GM13976 (cell line): ENCODE data around the gene EBF3.
A peak's percentile ranks its signal among the peaks of the same experiment; 100 is the strongest.

Experiments
- DNase-seq: peaks from one replicate; pipeline ENCODE4 v3.0.0; 2012; ENCODE audit warnings: low spot score
- in situ Hi-C: fragments of 300-500 bp; cut with MboI; formaldehyde crosslinking; loops from one replicate; pipeline ENCODE4 v1.12.0; 2022; ENCODE audit warnings: low sequenced_read_pairs, mixed read lengths, inconsistent platforms; ENCODE audit not compliant: unreplicated experiment
- TF ChIP-seq, protein P1 (sequence below): IDR thresholded peaks from 2 replicates; pipeline ENCODE4 v1.5.1; 2012; ENCODE audit warnings: borderline replicate concordance, mild to moderate bottlenecking; ENCODE audit not compliant: insufficient read depth; ENCODE audit errors: extremely low read depth, missing control alignments, control extremely low read depth

Gene EBF3

DNA sequence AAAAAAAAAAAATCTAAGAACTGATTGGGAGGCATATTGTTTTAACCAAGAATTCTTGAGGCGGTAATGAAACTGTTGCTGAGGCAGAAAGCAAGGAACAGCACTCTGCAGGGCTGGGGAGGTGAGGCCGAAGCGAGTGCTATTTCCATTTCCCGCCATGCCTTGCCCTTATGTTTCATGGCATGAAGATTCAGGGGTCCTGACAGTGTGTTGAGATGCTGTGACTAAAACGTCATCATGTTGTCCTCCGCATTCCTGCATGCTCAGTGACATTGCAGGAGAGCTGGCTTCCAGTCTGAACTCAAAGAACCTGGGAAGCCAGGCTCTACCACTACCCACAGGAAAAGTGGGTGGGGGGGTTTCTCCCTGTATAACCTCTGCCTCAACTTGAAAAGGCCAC, 85.2 kb downstream of the EBF3 start:
- DNase-seq = no peak
- TF ChIP-seq, protein P1, sequence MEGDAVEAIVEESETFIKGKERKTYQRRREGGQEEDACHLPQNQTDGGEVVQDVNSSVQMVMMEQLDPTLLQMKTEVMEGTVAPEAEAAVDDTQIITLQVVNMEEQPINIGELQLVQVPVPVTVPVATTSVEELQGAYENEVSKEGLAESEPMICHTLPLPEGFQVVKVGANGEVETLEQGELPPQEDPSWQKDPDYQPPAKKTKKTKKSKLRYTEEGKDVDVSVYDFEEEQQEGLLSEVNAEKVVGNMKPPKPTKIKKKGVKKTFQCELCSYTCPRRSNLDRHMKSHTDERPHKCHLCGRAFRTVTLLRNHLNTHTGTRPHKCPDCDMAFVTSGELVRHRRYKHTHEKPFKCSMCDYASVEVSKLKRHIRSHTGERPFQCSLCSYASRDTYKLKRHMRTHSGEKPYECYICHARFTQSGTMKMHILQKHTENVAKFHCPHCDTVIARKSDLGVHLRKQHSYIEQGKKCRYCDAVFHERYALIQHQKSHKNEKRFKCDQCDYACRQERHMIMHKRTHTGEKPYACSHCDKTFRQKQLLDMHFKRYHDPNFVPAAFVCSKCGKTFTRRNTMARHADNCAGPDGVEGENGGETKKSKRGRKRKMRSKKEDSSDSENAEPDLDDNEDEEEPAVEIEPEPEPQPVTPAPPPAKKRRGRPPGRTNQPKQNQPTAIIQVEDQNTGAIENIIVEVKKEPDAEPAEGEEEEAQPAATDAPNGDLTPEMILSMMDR = no peak
- in situ Hi-C loops = no loop called here

DNA sequence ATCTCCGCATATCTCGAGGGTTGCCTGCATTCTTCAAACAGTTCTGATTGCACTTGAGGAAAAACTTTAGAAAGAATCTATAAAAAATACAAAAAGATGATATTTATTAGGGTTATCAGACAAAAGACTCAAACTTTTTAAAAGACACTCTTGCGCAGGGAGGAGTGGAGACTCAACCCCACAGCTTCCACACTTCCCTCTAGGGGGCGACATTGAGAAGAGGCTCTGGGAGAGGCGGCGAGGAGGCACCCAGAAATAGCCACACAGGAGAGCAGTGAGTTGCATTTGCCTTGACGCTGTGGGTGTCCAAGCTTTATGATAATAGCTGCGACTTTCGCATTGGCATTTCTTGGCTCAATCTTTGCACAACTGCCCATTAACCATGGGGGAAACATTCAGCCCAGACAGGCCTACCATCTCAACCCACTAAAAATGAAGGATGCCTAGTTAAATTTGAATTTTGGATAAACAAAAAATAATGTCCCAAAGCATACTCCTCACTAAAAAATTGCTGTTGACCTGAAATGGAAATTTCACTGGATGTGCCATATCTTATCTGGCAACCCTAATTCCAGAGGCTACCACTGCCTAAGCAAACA, 86.2 kb downstream of the EBF3 start:
- TF ChIP-seq, protein P1 = peak; percentile 33
- in situ Hi-C loops = no loop called here
- peak; percentile 51 for DNase-seq

DNA sequence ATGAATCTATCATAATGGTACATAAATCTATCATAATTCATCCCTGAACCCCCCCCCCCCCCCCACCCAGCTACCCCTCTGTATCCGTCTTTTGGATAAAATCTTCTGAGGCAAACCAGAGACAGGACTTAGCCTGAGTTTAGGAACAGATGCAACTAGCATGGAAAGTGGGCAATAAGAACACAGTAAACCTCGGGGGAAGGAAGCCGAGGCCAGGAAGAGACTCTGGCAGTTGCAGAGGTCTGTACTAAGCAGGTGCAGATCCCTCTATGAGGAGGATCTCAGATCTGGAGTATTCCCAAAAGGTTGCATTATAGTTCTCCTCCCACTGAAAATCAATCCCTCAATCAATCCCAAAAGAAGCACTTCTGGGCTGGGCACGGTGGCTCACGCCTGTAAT, 87.2 kb downstream of the EBF3 start:
- no peak for DNase-seq
- in situ Hi-C loops = no loop called here
- TF ChIP-seq, protein P1 = no peak

DNA sequence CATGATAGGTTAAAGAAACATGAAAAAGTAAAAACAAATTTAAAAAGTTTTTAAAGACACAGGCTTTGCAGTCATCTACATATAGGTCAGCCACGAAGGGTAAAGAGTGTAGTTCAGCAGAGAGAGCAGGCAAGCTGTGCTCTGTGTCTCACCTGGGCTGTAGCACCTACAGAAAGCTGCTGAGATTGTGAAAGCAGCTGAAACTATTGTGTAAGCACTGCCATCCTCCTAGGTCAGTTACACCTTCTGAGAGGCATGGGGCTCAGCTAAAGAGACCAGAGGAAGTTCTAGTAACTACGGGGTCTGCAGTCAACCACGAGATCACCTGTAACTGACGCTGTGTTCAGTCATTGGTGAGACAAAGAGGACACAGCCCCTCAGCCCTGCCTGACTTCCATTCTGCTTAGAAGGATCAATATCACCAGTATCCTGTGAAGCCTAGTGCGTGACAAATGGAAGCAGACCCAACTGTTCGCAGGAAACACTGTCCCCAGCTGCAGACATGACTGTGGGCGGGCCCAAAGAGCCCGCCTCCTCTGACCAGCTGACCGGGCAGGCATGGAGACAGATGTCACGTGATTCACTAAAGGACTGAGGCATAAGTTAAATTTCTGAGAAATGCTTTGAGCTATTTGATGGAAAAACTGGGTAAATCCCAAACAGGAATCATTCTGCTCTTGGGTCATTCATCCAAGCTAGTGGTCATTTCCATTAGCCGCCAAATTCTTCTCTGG, 87.9 kb downstream of the EBF3 start:
- DNase-seq = no peak
- TF ChIP-seq, protein P1 = no peak
- in situ Hi-C loops = no loop called here

DNA sequence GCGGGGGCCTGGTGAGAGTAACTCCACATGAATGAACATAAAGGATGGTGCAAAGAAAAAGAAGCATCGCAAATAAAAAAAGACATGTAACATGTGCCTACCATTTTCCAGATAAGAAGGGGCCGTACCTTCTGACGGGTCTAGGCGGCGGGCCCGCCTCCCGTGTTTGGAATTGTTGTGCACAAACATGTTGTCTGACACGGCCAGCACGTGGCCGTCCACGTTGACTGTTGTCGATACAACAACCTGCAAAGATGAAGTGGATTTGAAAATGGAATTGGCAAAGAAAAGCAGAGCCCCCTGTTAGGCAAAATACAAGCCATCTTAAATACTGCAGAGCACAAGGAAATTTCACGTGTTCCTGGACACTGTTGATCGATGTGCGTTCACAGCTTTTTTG, 90.7 kb downstream of the EBF3 start:
- TF ChIP-seq, protein P1 = no peak
- in situ Hi-C loops = no loop called here
- no peak for DNase-seq

DNA sequence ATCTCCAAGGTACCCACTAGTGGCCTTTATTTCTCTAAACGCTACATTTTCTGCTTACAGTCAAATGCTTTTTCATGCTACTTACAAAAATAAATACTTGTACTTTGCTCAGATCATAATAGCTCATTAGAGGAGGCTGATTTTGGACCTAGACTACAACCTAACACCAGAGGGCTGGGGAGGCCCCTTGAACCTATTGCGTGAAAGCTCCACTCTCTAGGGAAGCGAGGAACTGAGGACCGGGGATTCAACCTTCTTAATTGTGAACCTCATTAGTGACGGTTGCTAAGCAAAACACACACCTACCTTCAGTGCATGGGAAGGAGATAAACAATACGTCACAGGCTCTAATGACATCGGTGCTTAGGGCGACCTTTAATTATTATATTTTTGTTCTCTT, 92.1 kb downstream of the EBF3 start:
- no peak for DNase-seq
- in situ Hi-C loops = no loop called here
- TF ChIP-seq, protein P1 = no peak
